KBM-7 (cell line): Measurements from ENCODE around the gene ATP13A4.
"Not testable (repeated sequence)": the region's sequence is repeated elsewhere in the genome, so short reads cannot be mapped to it uniquely, and the experiment has no call there.

Experiments
- DNase-seq: peaks from one replicate; pipeline ENCODE4 v3.0.0-alpha.2; 2015
- in situ Hi-C: fragments of 300-500 bp; cut with MboI; formaldehyde crosslinking; loops from 2 replicates; pipeline ENCODE4 v1.14.3; 2020; ENCODE audit warnings: low sequenced_read_pairs, low pct_unique_long_range_greater_than_20kb, mixed read lengths

The ATP13A4 gene

DNA sequence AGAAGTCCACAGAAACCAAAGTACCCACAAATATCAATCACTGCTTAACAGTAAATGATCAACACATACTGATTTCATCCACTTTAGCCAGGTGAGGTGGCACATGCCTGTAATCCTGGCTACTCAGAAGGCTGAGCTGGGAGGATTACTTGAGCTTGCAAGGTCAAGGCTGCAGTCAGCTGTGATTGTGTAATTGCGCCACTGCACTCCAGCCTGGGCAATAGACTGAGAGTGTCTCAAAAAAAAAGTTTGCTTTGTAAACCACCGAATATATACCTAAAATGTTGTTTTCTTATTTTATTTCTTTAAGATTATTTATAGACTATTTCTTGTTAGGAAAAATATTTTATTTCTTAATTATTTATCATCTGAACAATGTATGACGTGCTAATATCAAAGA lies 8.7 kb upstream of the ATP13A4 start:
- in situ Hi-C loops, result no loop called here
- DNase-seq, result no peak

GRCh38 chr3:193560870-193561269 lies 6.2 kb upstream of the ATP13A4 start:
- DNase-seq, result no peak
- in situ Hi-C loops, result no loop called here

- no peak for DNase-seq
- in situ Hi-C loops, result no loop called here
Observed at GRCh38 chr3:193560091-193560490, 5.4 kb upstream of the ATP13A4 start.

- in situ Hi-C loops, result no loop called here
- DNase-seq, result no peak
Observed at GRCh38 chr3:193559100-193559499, 4.4 kb upstream of the ATP13A4 start.

DNA sequence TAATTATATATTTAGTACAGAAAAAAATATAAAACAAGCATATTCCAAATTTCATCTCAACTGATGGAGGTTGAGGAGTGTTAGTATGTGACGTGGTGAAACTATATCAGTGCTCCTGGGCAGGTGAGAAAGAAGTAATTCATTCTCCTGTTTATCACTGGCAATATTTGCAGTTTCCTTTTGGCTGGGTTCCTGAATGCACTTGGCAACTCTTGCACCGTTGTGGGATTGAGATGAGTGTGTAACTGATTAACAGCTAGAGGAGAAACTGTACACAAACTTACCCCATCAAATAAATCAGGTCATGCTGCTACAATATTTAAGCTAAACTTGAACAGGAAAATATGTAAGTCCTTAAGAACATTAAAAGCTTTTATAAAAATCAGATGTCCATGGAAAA lies 2.1 kb upstream of the ATP13A4 start:
- in situ Hi-C loops, result no loop called here
- DNase-seq, result no peak

GRCh38 chr3:193553586-193553985 lies 1.1 kb downstream of the ATP13A4 start:
- DNase-seq, result no peak

DNA sequence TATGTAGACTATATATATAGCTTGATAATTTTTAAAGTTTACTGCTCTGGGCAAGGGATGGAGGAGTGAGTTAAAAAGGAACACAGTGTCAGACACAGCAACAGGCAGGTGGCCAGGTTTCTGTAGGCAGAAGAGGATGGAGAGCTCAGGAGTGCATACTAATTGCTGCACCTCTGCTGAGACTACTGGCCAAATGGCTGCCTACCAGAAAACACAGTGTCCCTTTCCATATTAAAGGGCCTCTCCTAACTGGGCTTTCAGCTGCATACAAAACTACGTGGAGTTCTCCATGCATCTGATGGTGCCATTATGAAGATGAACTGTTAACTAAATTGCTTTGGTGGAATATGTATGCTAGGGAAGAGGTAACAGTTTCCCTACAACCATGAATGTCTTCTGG lies 1.8 kb downstream of the ATP13A4 start:
- in situ Hi-C loops, result no loop called here
- DNase-seq, result no peak

More at GRCh38 chr3:193553586-193553985, 1.1 kb downstream of the ATP13A4 start:
- in situ Hi-C loops, result no loop called here

DNA sequence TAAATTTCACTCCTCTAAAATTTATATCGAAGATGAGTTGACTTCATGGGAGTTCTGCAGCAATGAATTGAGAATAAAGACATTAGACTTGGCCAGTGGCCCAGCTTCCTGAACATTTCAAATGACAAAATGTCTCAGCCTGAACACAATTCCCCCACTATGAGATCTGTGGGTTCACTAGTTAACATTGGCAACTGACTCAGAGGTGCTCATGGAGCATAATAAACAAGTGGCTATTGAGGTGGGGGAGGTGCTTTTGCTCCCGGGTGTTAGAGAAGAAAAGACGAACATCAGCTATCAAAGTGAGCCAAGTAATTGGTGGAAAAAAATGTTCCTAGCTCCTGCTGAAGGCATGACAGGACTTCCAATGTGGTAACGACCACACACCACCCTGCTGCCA lies 6.3 kb downstream of the ATP13A4 start:
- in situ Hi-C loops, result no loop called here
- DNase-seq, result no peak

GRCh38 chr3:193546129-193546528 lies 8.6 kb downstream of the ATP13A4 start:
- DNase-seq, result no peak
- in situ Hi-C loops, result no loop called here

GRCh38 chr3:193545304-193545703 lies 9.4 kb downstream of the ATP13A4 start:
- no peak for DNase-seq
- in situ Hi-C loops, result no loop called here

DNA sequence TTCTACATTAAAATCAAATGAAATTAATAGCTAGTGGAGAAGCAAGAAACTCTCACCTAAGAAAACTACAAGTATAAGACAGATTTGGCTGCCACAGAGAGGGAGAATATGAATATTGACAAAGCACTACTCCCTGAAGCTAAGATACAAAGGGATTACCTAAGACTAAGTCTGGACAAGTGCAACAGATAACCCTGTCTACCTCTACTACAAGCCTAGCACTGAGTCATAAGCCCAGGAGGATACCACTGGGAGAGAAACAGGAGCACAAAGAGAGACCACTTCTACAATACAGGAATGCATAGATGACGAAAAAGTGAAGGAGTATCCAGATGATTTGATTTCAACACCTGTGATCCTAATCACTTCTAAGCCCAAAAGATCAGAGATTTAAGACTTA lies 10.4 kb downstream of the ATP13A4 start:
- DNase-seq, result no peak
- in situ Hi-C loops, result no loop called here

GRCh38 chr3:193530231-193531165 lies 24.2 kb downstream of the ATP13A4 start:
- in situ Hi-C loops, result no loop called here
- no peak for DNase-seq

DNA sequence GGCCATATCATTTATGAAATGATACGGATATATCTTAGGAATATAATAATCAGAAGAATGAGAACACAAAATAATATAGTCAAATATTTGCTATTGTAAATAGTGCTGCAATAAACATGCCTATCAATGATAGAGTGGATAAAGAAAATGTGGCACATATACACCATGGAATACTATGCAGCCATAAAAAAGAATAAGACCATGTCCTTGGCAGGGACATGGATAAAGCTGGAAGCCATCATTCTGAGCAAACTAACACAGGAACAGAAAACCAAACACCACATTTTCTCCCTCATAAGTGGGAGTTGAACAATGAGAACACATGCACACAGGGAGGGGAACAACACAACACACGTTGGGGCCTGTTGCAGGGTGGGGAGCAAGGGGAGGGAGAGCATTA lies 28.6 kb downstream of the ATP13A4 start:
- DNase-seq, in situ Hi-C loops: not testable (repeated sequence)

DNA sequence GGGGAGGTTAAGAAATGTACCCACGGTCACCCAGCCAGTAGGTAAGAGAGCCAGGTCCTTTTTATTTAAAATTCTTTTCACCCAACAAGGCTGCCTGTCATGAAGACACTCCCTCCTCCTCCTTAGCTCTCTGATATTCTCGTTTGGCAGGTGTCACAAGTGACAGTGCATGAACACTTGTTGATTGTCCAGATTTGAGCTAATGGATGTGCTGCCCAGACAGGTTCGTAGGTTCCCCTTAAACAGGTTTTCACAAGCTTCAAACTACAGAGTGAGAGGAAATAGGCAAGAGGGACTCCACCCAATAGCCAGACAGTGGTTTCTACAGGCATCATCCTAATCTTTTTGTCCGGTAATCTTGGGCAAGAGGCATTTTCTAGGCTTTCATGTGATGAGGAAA lies 32.2 kb downstream of the ATP13A4 start:
- in situ Hi-C loops, result no loop called here
- no peak for DNase-seq

DNA sequence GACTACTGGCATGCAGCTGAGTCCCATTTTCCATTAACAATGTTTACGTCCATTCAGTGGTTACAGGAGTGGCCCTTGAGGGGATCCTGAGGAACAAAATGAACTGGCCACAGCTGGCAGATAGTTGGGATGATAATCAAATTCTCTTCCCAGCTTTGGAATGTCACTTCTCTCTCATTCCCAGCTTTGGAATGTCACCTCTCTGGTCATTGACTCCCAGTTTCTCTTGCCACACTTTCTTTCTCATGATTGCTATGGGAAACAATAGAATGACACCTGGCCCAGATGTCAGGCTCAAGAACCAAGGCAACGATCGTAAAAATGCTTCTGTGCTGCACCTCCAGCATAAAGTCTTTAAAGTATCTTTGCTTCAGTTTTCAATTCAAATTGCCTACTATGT lies 34.0 kb downstream of the ATP13A4 start:
- no peak for DNase-seq
- in situ Hi-C loops, result no loop called here

GRCh38 chr3:193515966-193516365 lies 38.7 kb downstream of the ATP13A4 start:
- no peak for DNase-seq
- in situ Hi-C loops, result no loop called here

- no peak for DNase-seq
- in situ Hi-C loops, result no loop called here
Observed at GRCh38 chr3:193510154-193510553, 44.5 kb downstream of the ATP13A4 start.

DNA sequence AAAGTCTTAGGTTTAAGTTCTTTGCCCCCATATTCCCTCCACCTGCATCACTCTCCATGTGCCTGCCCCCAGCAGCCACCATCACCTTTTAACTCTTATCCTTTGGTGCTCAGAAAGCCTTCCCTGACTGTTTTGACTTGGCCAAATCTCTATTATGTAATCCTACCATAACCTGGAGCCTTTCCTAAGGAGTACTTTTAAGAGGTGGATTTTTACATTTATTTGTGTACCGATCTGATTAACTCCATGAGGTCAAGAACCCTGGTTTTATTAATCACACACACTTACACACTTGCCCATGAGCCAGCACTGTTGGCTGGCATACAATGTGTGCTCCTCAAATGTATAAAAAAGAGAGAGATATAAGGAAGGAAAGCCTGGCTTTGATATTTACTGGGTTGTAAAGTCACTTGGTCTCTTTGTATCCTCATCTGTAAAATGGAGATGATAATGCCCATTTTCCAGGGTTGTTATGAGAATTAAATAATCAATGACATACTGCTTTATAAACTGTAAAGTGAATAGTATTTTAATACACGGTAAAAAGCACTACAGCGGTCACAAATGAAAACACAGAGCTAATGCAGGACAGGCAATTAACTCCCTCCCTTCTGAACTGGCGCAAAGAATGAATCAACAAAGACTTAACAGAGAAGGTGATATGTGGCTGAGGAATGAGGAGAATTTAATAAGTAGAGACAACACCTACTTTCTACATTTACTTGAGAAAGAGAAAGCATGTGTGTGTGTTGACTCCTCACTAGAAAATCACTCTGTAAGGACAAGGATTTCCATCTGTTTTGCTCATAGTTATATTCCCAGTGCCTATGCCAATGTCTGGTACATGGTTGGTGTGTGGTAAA lies 45.4 kb downstream of the ATP13A4 start:
- in situ Hi-C loops, result no loop called here
- no peak for DNase-seq

- in situ Hi-C loops, result no loop called here
- no peak for DNase-seq
Observed at GRCh38 chr3:193508108-193508507, 46.6 kb downstream of the ATP13A4 start.

- in situ Hi-C loops, result no loop called here
- DNase-seq, result no peak
Observed at GRCh38 chr3:193507566-193507965, 47.1 kb downstream of the ATP13A4 start.
